ENCODE data around the gene SLC17A5. TPM values are rescaled to one million over a fixed set of nuclear protein-coding genes. Genes with fewer than 3 reads are reported as not detected.
"Not testable (repeated sequence)": the region's sequence is repeated elsewhere in the genome, so short reads cannot be mapped to it uniquely, and the experiment has no call there.

Gene SLC17A5
- total and polyA plus RNA-seq, 9 of the 15 experiments (the other 6 are each of a cell fraction or from before 2014, with no cell fraction given) = 1.3 to 7.2 (median 3.4) TPM

DNA sequence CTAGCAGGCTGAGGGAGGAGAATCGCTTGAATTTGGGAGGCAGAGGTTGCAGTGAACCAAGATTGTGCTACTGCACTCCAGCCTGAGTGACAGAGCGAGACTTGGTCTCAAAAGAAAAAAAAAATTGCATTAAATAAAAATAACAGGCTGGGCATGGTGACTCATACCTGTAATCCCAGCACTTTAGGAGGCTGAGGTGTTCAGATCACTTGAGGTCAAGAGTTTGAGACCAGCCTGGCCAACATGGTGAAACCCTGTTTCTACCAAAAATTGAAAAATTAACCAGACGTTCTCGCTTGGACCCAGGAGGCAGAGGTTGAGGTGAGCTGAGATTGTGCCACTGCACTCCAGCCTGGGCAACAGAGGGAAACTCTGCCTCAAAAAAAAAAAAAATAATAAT lies 102.7 kb downstream of the SLC17A5 start:
- H3K9me1 ChIP-seq (ENCODE audit: control insufficient read depth, insufficient read depth, low read length); H2AFZ ChIP-seq (ENCODE audit: low read depth, low read length); H4K20me1 ChIP-seq (replicated peaks; ENCODE audit: control insufficient read depth, insufficient read depth, low read length); intact Hi-C loops (cut with micrococcal nuclease); H3K9ac ChIP-seq (ENCODE audit: insufficient read depth in 1 of 2, low read depth in 2 of 2, low read length in 2 of 2); H3K9me3 ChIP-seq (replicated peaks; ENCODE audit: control insufficient read depth, insufficient read depth, low read depth, low read length); H3K4me2 ChIP-seq (ENCODE audit: insufficient read depth, low read length); H3K27ac ChIP-seq (ENCODE audit: extremely low read depth, low read depth, low read length); DNase-seq (ENCODE audit: extremely low read depth in 1 of 4, low spot score in 3 of 4); H3K36me3 ChIP-seq (ENCODE audit: control insufficient read depth, insufficient read depth, low read length); H3K4me1 ChIP-seq (replicated peaks in 1 of 2; ENCODE audit: control insufficient read depth in 2 of 2, insufficient read depth in 2 of 2, low read length in 2 of 2); BruUV-seq (replicated peaks); CTCF ChIA-PET (ENCODE audit: low intra/inter-chr PET ratio); H3K27me3 ChIP-seq (ENCODE audit: control insufficient read depth in 2 of 2, insufficient read depth in 2 of 2, low read length in 2 of 2); ATAC-seq; FAIRE-seq; in situ Hi-C loops (cut with MboI); H3K79me2 ChIP-seq (ENCODE audit: control insufficient read depth, insufficient read depth, low read length); H3K4me3 ChIP-seq: not testable (repeated sequence)
- TF ChIP-seq FOSL1 (tag; conservative IDR thresholded peaks at IDR 0.05) = 0 out of 2 replicates have a peak, but pooled peaks have one; percentile 23
- TF ChIP-seq, protein P1, sequence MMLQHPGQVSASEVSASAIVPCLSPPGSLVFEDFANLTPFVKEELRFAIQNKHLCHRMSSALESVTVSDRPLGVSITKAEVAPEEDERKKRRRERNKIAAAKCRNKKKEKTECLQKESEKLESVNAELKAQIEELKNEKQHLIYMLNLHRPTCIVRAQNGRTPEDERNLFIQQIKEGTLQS (IDR thresholded peaks at IDR 0.05) = peak; percentile 34
- TF ChIP-seq, protein P1 (CRISPR knock-in tag; conservative IDR thresholded peaks at IDR 0.05) = not testable (repeated sequence)
- TF ChIP-seq, protein P2, sequence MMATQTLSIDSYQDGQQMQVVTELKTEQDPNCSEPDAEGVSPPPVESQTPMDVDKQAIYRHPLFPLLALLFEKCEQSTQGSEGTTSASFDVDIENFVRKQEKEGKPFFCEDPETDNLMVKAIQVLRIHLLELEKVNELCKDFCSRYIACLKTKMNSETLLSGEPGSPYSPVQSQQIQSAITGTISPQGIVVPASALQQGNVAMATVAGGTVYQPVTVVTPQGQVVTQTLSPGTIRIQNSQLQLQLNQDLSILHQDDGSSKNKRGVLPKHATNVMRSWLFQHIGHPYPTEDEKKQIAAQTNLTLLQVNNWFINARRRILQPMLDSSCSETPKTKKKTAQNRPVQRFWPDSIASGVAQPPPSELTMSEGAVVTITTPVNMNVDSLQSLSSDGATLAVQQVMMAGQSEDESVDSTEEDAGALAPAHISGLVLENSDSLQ (IDR thresholded peaks at IDR 0.05) = peak; percentile 28; the same call in 1 of the 2 replicates
- 46% methylated on average over 4 of the region's 4 CpGs for WGBS (ENCODE audit: insufficient coverage, low coverage, missing lambda C conversion rate)
- POLR2A ChIA-PET = interaction anchor here (0.6 to 1.2 kb wide), 2 partner anchors 8 to 30 kb away, joined by 3 to 4 read pairs; partner anchors contain the start of gene EEF1A1

All from K562 (cell line).